Activated CD4-positive, alpha-beta T cell treated with anti-CD3 and anti-CD28 coated beads, Interleukin-2, Interleukin-6, amounts not matched to agents 100 ng/mL and 50 ng/mL, durations not matched to agents 16 hours and 8 hours (primary cell): ENCODE measurements around the gene ZC3H18.
"Not testable (repeated sequence)": the region's sequence is repeated elsewhere in the genome, so short reads cannot be mapped to it uniquely, and the experiment has no call there.

Experiments
- DNase-seq: peaks from one replicate; pipeline ENCODE4 v3.0.0-alpha.2; 2020

The ZC3H18 gene

GRCh38 chr16:88585927-88586581 is 15.9 kb downstream of the ZC3H18 start:
- DNase-seq, result no peak

DNA sequence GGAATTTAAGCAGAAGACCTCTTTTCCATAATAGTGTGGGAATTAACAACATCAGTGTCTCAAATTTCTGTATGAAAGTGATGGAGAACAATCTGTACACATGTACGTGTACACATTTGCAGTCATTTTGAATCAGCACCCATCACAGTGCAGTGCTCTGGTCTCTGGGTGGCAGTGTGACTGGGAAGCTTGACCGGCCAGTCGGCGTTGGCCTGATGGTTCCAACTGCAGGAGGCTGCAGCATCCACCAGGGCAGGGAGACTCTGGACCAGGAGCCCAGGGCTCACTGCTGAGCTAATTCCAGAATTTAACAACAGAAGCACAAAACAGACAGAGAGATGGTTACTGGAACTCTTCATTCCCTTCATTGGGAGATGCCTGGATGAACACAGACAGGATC is 17.9 kb downstream of the ZC3H18 start:
- DNase-seq, result no peak

- DNase-seq, result peak; percentile 34
Measured at GRCh38 chr16:88588754-88589153, 18.6 kb downstream of the ZC3H18 start.

DNA sequence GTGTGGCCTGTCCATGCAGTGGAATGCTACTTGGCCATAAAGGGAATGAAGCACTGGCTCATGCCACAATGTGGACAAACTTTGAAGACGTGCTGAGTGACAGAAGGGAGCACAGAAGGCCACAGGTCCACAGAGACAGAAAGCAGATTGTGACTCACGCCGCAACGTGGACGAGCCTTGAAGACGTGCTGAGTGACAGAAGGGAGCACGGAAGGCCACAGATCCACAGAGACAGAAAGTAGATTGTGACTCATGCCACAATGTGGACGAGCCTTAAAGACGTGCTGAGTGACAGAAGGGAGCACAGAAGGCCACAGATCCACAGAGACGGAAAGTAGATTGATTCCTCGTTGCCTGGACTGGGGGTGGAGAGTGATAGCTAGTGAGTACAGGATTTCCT is 19.2 kb downstream of the ZC3H18 start:
- peak; percentile 16 for DNase-seq

DNA sequence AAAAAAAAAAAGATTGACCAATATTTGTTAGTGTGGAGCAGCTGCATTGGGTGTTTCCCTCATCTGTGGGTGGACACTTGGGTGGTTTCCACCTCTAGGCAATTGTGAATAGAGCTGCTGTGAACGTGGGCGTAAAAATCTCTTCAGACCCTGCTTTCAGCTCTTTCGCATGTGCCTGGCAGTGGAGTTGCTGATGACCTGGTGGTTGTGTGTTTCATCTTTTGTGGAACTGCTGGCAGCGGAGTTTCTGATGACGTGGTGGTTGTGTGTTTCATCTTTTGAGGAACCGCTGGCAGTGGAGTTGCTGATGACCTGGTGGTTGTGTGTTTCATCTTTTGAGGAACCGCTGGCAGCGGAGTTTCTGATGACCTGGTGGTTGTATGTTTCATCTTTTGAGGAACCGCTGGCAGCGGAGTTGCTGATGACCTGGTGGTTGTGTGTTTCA is 21.4 kb downstream of the ZC3H18 start:
- DNase-seq, result peak; percentile 67

DNA sequence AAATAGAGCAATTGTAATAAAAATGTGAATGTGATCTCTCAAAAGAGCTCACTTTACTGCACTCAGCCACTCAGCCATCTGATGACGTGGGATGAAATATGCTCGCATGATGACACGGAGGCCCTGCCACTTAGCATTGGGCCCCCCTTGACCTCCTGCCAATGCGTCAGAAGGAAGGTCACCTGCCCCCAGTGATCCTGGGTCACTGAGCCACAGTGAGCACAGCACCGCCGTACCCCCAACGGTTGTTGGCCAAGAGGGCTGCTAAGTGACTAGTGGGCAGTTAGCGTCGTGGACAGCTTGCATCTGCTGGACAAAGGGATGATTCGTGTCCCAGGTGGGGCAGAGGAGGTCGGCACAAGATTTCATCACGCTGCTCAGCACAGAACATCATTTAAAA is 22.9 kb downstream of the ZC3H18 start:
- no peak for DNase-seq

- DNase-seq, result no peak
Measured at GRCh38 chr16:88593489-88593888, 23.3 kb downstream of the ZC3H18 start.

- no peak for DNase-seq
Measured at GRCh38 chr16:88593910-88594309, 23.7 kb downstream of the ZC3H18 start.

DNA sequence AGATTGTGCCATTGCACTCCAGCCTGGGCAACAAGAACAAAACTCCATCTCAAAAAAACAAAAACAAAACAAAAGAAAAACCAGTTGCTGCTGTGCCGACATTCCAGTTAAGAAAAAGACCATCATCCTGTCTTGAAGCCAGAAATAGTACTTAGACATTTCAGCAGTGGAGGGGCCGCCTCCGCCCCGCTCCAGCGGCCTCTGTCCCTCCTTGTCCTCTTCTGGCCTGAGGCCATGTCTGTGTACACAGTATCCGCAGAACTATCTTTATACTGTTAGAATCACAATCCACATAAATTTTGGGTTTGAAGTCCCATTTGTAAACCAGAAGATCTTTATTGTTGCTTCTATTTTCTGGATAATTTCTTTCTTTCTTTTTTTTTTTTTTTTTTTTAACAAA is 24.9 kb downstream of the ZC3H18 start:
- no peak for DNase-seq

- DNase-seq, result no peak
Measured at GRCh38 chr16:88595921-88596320, 25.7 kb downstream of the ZC3H18 start.

DNA sequence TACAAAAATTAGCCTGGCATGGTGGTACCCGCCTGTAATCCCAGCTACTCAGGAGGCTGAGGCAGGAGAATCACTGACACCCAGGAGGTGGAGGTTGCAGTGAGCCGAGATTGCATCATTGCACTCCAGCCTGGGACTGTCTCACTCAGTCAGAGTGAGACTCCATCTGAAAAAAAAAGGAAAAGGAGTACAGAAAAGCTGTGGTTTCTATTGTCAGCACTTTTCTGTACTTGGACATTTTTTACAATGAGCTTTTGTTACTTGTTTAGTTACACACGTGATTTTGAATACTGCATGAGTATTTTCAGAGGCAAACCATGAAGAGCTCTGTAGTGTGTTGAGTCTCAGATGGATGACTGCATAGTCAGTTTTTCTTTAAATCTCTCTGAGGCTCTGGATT is 26.3 kb downstream of the ZC3H18 start:
- peak; percentile 32 for DNase-seq

- no peak for DNase-seq
Measured at GRCh38 chr16:88597856-88598491, 27.8 kb downstream of the ZC3H18 start.

GRCh38 chr16:88599092-88599733 is 29.0 kb downstream of the ZC3H18 start:
- no peak for DNase-seq

DNA sequence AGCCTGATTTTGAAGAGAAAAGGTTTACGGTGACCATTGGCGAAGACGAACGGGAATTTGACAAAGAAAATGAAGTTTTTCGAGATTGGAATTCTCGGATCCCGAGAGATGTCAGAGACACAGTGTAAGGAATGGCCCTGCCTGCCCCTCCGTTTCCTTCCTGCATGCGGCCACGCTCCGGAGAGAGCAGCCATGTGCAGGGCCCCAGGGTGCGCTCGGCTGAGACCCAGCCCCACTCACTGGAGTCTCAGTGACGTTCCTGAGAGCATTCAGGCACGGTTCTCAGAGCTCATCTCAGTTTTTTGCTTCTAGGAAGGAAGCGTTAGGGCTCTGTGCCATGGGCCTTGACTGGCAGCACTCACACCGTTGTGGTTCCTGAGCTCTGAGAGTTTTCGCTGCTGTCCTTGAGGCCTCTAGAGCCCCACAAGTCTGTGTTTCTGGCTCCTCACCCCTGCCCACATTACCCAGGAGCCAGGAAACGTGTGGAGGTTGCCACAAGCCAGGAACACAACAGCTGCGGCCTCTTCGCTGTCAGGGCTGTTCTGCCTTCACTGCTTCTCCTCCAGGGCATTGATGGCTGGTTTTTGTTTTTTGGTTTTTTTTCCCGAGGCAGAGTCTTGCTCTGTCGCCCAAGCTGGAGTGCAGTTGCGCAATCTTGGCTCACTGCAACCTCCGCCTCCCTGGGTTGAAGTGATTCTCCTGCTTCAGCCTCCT is 29.8 kb downstream of the ZC3H18 start:
- DNase-seq, result no peak

- DNase-seq, result no peak
Measured at GRCh38 chr16:88600539-88600896, 30.3 kb downstream of the ZC3H18 start.

DNA sequence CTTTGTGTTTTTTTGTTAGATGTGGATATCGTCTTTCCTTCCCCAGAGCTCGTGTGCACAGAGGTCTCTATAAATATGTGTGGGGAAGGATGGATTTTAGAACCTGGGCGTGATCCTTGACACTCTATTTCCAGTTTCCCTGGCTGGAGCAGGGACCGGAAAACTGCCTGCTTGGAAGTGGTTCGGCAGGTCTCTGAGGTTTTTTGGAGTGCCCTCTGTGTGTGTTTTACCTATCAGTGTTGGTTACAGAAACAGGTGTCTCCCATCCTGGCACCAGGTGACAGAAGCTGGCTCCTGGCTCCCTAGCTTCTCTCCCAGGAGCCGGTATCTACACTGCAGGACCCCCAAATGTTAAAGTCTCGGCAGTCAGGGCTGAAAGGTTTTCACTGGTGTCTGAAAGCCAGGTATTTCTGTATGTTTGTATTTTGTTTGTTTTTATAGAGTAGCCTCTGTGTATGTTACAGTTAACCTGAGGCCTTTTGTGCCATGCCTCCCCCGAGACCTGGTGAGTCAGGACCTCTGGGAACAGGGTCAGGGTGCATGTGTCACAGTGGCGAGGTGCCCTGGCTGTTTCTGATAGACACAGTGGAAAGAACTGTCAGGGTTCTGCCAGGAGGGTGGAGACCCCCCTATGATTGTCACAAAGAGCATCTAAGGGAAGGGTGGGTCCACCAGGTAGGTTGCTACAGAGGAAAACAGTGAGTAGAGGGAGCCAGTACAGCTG is 31.3 kb downstream of the ZC3H18 start:
- DNase-seq, result no peak

- DNase-seq, result no peak
Measured at GRCh38 chr16:88602091-88602490, 31.9 kb downstream of the ZC3H18 start.

DNA sequence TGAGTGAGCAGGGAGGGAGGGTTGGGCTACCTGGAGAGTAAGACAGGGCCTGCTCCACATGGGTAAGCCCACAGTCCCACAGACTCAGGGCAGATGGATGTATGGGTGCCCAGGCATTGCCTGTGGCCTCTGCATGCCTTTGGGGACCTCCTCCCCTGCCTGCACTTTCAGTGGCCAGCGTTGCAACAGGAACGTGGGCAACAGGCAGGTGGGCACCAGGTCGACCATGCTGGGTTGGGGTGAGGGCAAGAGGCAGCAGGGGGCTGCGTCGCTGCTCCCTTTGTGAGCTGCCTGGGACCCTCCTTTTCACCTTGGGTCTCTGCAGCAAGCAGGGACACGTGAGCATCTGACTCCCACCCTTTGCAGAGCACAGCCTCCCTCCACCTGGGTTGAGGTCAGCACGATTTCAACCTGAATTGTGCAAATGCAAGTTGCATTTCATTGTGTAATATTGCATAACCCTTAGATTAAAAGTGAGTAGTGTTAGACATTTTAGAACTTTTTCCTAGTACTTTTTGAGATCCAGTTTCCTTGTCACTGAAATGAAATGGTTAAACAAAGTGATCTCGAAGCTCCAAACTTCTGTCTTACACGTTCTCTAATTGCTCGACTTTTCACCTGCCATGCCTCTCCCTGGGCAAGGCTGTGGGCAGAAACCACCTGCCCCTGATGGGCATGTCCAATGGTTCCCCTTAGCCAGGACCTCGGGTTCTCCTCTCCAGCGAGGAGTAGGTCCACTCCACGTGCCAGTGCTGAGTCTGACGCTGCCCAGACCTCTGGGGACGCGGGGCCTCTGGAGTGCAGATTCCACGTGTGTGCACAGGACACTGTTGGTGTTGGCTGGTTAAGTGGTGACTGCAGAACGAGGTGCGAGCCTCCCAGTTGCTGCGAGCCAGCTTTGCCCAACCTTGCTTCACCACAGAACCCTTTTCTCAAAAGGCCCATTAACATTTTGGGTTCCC is 35.3 kb downstream of the ZC3H18 start:
- no peak for DNase-seq

DNA sequence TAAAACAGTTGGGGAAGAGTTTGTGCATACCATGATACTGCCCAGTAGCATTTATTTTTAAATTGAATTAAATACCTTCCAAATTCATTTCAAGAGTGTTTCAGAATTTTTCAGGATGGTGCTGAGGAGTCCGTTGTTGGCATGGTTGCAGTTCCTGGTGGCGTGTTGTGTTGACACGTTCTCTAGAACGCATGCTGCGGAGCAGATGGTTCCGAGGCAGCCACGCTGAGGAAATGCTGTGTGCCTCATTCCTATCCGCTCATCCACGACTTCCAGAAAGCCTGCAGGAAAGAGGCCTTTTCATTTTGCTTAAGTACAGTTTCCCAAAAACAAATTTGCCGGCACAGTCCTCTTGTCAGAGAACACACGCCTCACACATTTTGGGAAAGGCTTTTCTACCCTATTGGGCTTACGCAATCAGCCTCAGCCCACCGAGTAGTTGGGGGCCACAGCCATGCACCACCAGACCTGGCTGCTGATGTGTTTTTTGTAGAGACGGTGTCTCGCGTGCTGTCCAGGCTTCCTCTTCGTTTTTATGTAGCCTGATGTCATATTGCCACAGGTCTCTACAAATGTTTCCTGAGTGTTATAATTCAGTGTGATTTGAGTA is 36.0 kb downstream of the ZC3H18 start:
- no peak for DNase-seq

DNA sequence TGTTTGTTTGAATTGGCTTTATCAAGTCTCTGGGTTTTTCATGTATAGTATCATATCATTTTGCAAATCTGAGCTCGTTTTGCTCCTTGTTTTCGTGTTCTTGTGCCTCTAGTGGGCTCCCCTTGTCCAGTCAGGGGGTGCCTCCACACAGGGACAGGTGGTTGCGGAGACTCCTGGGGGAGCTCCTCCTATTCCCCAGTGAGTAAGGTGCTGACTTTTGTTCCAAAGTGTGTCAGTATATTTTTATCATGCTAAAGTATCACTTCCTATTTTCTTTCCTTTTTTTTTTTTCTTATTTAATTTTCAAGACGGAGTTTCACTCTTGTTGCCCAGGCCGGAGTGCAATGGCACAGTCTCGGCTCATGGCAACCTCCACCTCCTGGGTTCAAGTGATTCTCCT is 37.9 kb downstream of the ZC3H18 start:
- DNase-seq, result no peak

- DNase-seq, result not testable (repeated sequence)
Measured at GRCh38 chr16:88609426-88609825, 39.2 kb downstream of the ZC3H18 start.
